OCI-LY1 (cell line): ENCODE measurements around the gene TET3.

Experiments used
- H2AFZ ChIP-seq: fragments of 200-600 bp; sonication (generic), shearing (Covaris generic); 2 replicates; pipeline ENCODE4 v1.6.0; 2014; ENCODE audit warnings: antibody characterized with exemption, mild to moderate bottlenecking, low read length
- H3F3A ChIP-seq: fragments of 200-600 bp; sonication (generic), shearing (Covaris generic); 2 replicates; pipeline ENCODE4 v1.6.0; 2014; ENCODE audit warnings: mild to moderate bottlenecking, antibody characterized with exemption, low read length, moderate library complexity; ENCODE audit not compliant: insufficient read depth
- H3K27ac ChIP-seq: fragments of 200-600 bp; sonication (generic); 2 replicates; pipeline ENCODE4 v1.5.1; 2014; ENCODE audit warnings: low read length, mixed run types, mild to moderate bottlenecking, low read depth; ENCODE audit not compliant: poor library complexity, severe bottlenecking
- H3K27me3 ChIP-seq: fragments of 200-600 bp; sonication (generic); 2 replicates; pipeline ENCODE4 v1.6.0; 2014; ENCODE audit warnings: antibody characterized with exemption, mild to moderate bottlenecking, low read length, moderate library complexity; ENCODE audit not compliant: insufficient read depth
- H3K36me3 ChIP-seq: fragments of 200-600 bp; sonication (generic); 2 replicates; pipeline ENCODE4 v1.6.1; 2014; ENCODE audit warnings: mild to moderate bottlenecking, antibody characterized with exemption, low read length, moderate library complexity, mixed read lengths; ENCODE audit not compliant: insufficient read depth
- H3K4me1 ChIP-seq: fragments of 200-600 bp; sonication (generic); 2 replicates; pipeline ENCODE4 v1.5.1; 2014; ENCODE audit warnings: mild to moderate bottlenecking, low read length, moderate library complexity; ENCODE audit not compliant: insufficient read depth, severe bottlenecking
- H3K4me2 ChIP-seq: fragments of 200-600 bp; sonication (generic), shearing (Covaris generic); 2 replicates; pipeline ENCODE4 v1.6.1; 2014; ENCODE audit warnings: low read length
- H3K4me3 ChIP-seq: fragments of 200-600 bp; sonication (generic); 2 replicates; pipeline ENCODE4 v1.5.1; 2014; ENCODE audit warnings: low read length, low read depth, mild to moderate bottlenecking, mixed read lengths; ENCODE audit not compliant: poor library complexity, severe bottlenecking
- H3K79me2 ChIP-seq: fragments of 200-600 bp; shearing (Covaris generic); 2 replicates; pipeline ENCODE4 v1.6.1; 2016; ENCODE audit warnings: mixed run types, low read length, mixed read lengths; ENCODE audit not compliant: insufficient read depth
- H3K9ac ChIP-seq: fragments of 200-600 bp; sonication (generic), shearing (Covaris generic); 2 replicates; pipeline ENCODE4 v1.6.1; 2014; ENCODE audit warnings: mild to moderate bottlenecking, low read length, mixed read lengths
- H3K9me2 ChIP-seq: fragments of 200-600 bp; sonication (generic), shearing (Covaris generic); 2 replicates; pipeline ENCODE4 v1.6.1; 2014; ENCODE audit warnings: low read depth, mild to moderate bottlenecking, low read length, mixed read lengths
- H3K9me3 ChIP-seq: fragments of 200-600 bp; shearing (Covaris generic); 2 replicates; pipeline ENCODE4 v1.6.1; 2014; ENCODE audit warnings: low read length, mixed read lengths
- H4K20me1 ChIP-seq: fragments of 200-600 bp; sonication (generic), shearing (Covaris generic); 2 replicates; pipeline ENCODE4 v1.6.0; 2016; ENCODE audit warnings: mild to moderate bottlenecking, low read length; ENCODE audit not compliant: insufficient read depth
- CTCF ChIP-seq: fragments of 200-600 bp; sonication (generic), shearing (Covaris generic); IDR thresholded peaks from 2 replicates; pipeline ENCODE4 v1.5.1; 2017; ENCODE audit warnings: mild to moderate bottlenecking, antibody characterized with exemption, low read length, moderate library complexity, mixed read lengths
- EZH2 ChIP-seq: fragments of 200-600 bp; sonication (generic), shearing (Covaris generic); IDR thresholded peaks from 2 replicates; pipeline ENCODE4 v1.8.0; 2017; ENCODE audit warnings: borderline replicate concordance, mixed run types, mild to moderate bottlenecking, antibody characterized with exemption, low read length, moderate library complexity, mixed read lengths

The TET3 gene

GRCh38 chr2:73993376-73993775 lies 8.7 kb downstream of the TET3 start:
- H3K4me2 ChIP-seq: no peak overlapping the region
- no peaks in the 10 kb centered on the region for H3K9me3 ChIP-seq
- peaks cover 11% of the 10 kb centered on the region for H3K4me1 ChIP-seq
- no peaks in the 10 kb centered on the region for H3K27me3 ChIP-seq
- no peak overlapping the region for H3K9ac ChIP-seq
- H3K36me3 ChIP-seq: peaks cover 43% of the 10 kb centered on the region
- H3K4me3 ChIP-seq: no peak overlapping the region
- H3K79me2 ChIP-seq: no peaks in the 10 kb centered on the region
- H4K20me1 ChIP-seq: no peaks in the 10 kb centered on the region
- no peak overlapping the region for H3K27ac ChIP-seq
- no peak overlapping the region for H2AFZ ChIP-seq
- H3K9me2 ChIP-seq: no peaks in the 10 kb centered on the region
- no peaks in the 10 kb centered on the region for H3F3A ChIP-seq
- no peak for TF ChIP-seq EZH2
- no peak for TF ChIP-seq CTCF

- peaks cover 7% of the 10 kb centered on the region for H3K4me1 ChIP-seq
- H3K9ac ChIP-seq: no peak overlapping the region
- H3K4me3 ChIP-seq: no peak overlapping the region
- no peaks in the 10 kb centered on the region for H4K20me1 ChIP-seq
- no peaks in the 10 kb centered on the region for H3K79me2 ChIP-seq
- peaks cover 45% of the 10 kb centered on the region for H3K36me3 ChIP-seq
- no peak overlapping the region for H2AFZ ChIP-seq
- no peaks in the 10 kb centered on the region for H3F3A ChIP-seq
- no peaks in the 10 kb centered on the region for H3K9me2 ChIP-seq
- H3K27ac ChIP-seq: no peak overlapping the region
- H3K4me2 ChIP-seq: no peak overlapping the region
- no peaks in the 10 kb centered on the region for H3K9me3 ChIP-seq
- TF ChIP-seq EZH2 (no peak), CTCF (no peak)
- no peaks in the 10 kb centered on the region for H3K27me3 ChIP-seq
Observed at GRCh38 chr2:73993778-73994177, 9.1 kb downstream of the TET3 start.

- H3K4me1 ChIP-seq: peaks cover 1% of the 10 kb centered on the region
Observed at GRCh38 chr2:73994178-73994831, 9.6 kb downstream of the TET3 start.

More at GRCh38 chr2:73994178-73994831, 9.6 kb downstream of the TET3 start:
- no peak overlapping the region for H3K27ac ChIP-seq
- no peak overlapping the region for H2AFZ ChIP-seq
- H3K27me3 ChIP-seq: no peaks in the 10 kb centered on the region
- peaks cover 45% of the 10 kb centered on the region for H3K36me3 ChIP-seq
- no peaks in the 10 kb centered on the region for H3K9me2 ChIP-seq
- H3K79me2 ChIP-seq: no peaks in the 10 kb centered on the region
- H3F3A ChIP-seq: no peaks in the 10 kb centered on the region
- H4K20me1 ChIP-seq: no peaks in the 10 kb centered on the region
- H3K9me3 ChIP-seq: no peaks in the 10 kb centered on the region
- no peak overlapping the region for H3K4me3 ChIP-seq
- TF ChIP-seq CTCF: no peak
- TF ChIP-seq EZH2: no peak
- no peak overlapping the region for H3K9ac ChIP-seq
- H3K4me2 ChIP-seq: no peak overlapping the region
